ENCODE measurements around the gene ELF4.

- TF ChIP-seq CTCF (IDR thresholded peaks at IDR 0.05) (no peak), POLR2A (IDR thresholded peaks at IDR 0.05) (no peak), POLR2AphosphoS5 (IDR thresholded peaks at IDR 0.05) (no peak)
These were observed 4.2 kb downstream of the ELF4 start for GRCh38 chrX:130106071-130106470.

Data from suprapubic skin (tissue), 4 donors.